OCI-LY3 (cell line): ENCODE data around the gene AKR1B15.
"Not testable (repeated sequence)": the region's sequence is repeated elsewhere in the genome, so short reads cannot be mapped to it uniquely, and the experiment has no call there.

Experiments used
- H2AFZ ChIP-seq: fragments of 200-600, 300-600 bp; shearing (Covaris generic); 2 replicates; pipeline ENCODE4 v1.6.0; 2014; ENCODE audit warnings: antibody characterized with exemption, low read depth, low read length
- H3K27ac ChIP-seq: fragments of 200-600, 300-600 bp; sonication (generic); 2 replicates; pipeline ENCODE4 v1.5.1; 2014; ENCODE audit warnings: mild to moderate bottlenecking, low read length, moderate library complexity, mixed read lengths
- H3K27me3 ChIP-seq: fragments of 200-600, 300-600 bp; sonication (generic); 2 replicates; pipeline ENCODE4 v1.6.1; 2014; ENCODE audit warnings: low read depth, low read length, mixed read lengths
- H3K36me3 ChIP-seq: fragments of 200-600, 300-600 bp; sonication (generic); replicated peaks from 2 replicates; pipeline ENCODE3; 2014; ENCODE audit warnings: low read depth, low read length, mixed read lengths
- H3K4me1 ChIP-seq: fragments of 300-600, 200-600 bp; sonication (generic); 2 replicates; pipeline ENCODE4 v1.6.1; 2014; ENCODE audit warnings: low read length, mixed read lengths
- H3K4me2 ChIP-seq: fragments of 200-600, 300-600 bp; sonication (generic); 2 replicates; pipeline ENCODE4 v1.6.1; 2014; ENCODE audit warnings: low read length, mixed read lengths
- H3K4me3 ChIP-seq: fragments of 300-600, 200-600 bp; sonication (generic); 2 replicates; pipeline ENCODE4 v1.5.1; 2014; ENCODE audit warnings: antibody characterized with exemption, mild to moderate bottlenecking, low read length, moderate library complexity
- H3K79me2 ChIP-seq: fragments of 300-600, 200-600 bp; shearing (Covaris generic); 2 replicates; pipeline ENCODE4 v1.6.1; 2014; ENCODE audit warnings: mild to moderate bottlenecking, low read length, mixed read lengths
- H3K9ac ChIP-seq: fragments of 300-600, 200-600 bp; shearing (Covaris generic); 2 replicates; pipeline ENCODE4 v1.6.0; 2014; ENCODE audit warnings: mild to moderate bottlenecking, low read length, moderate library complexity
- H3K9me3 ChIP-seq: fragments of 200-600, 300-600 bp; shearing (Covaris generic); 2 replicates; pipeline ENCODE4 v1.6.1; 2014; ENCODE audit warnings: low read length, mixed read lengths; ENCODE audit not compliant: insufficient read depth
- H4K20me1 ChIP-seq: fragments of 200-600, 300-600 bp; sonication (generic); 2 replicates; pipeline ENCODE4 v1.6.1; 2016; ENCODE audit warnings: low read length, mixed read lengths; ENCODE audit not compliant: insufficient read depth
- CTCF ChIP-seq: fragments of 200-600, 300-600 bp; sonication (generic); IDR thresholded peaks from 2 replicates; pipeline ENCODE4 v1.5.1; 2014; ENCODE audit warnings: antibody characterized with exemption, low read length, low read depth
- EZH2phosphoT487 ChIP-seq: fragments of 200-600 bp; shearing (Covaris generic); IDR thresholded peaks from 2 replicates; pipeline ENCODE4 v1.6.1; 2018; ENCODE audit warnings: antibody characterized with exemption, mixed run types, low read depth

AKR1B15 gene

GRCh38 chr7:134554417-134554966, 5.6 kb downstream of the AKR1B15 start:
- no peaks in the 10 kb centered on the region for H3K36me3 ChIP-seq
- peak overlapping the region; percentile 44 for H3K4me2 ChIP-seq

GRCh38 chr7:134557391-134557790, 8.5 kb downstream of the AKR1B15 start:
- Histone ChIP-seq H3K27me3 (no peaks in the 10 kb centered on the region), H3K4me1 (peaks cover 13% of the 10 kb centered on the region), H3K9ac (no peak overlapping the region), H4K20me1 (no peaks in the 10 kb centered on the region), H3K36me3 (no peaks in the 10 kb centered on the region), H3K9me3 (no peaks in the 10 kb centered on the region), H3K4me3 (no peak overlapping the region), H3K4me2 (no peak overlapping the region), H3K79me2 (no peaks in the 10 kb centered on the region), H2AFZ (no peak overlapping the region), H3K27ac (no peak overlapping the region)
- TF ChIP-seq EZH2phosphoT487 (no peak), CTCF (no peak)

More at GRCh38 chr7:134554417-134554966, 5.6 kb downstream of the AKR1B15 start:
- 0 out of 2 replicates have a peak overlapping the region, but pooled peaks have one; percentile 23 for H2AFZ ChIP-seq
- no peak overlapping the region for H3K9ac ChIP-seq
- TF ChIP-seq CTCF (no peak), EZH2phosphoT487 (no peak)
- no peaks in the 10 kb centered on the region for H3K79me2 ChIP-seq
- H3K9me3 ChIP-seq = no peaks in the 10 kb centered on the region
- no peak overlapping the region for H3K27ac ChIP-seq
- H3K27me3 ChIP-seq = peaks cover 13% of the 10 kb centered on the region
- peaks cover 25% of the 10 kb centered on the region for H3K4me1 ChIP-seq
- H3K4me3 ChIP-seq = 0 out of 2 replicates have a peak overlapping the region, but pooled peaks have one; percentile 6
- H4K20me1 ChIP-seq = no peaks in the 10 kb centered on the region

GRCh38 chr7:134558370-134558769, 9.5 kb downstream of the AKR1B15 start:
- Histone ChIP-seq H2AFZ (no peak overlapping the region), H3K4me1 (peaks cover 13% of the 10 kb centered on the region), H3K4me3 (no peak overlapping the region), H4K20me1 (no peaks in the 10 kb centered on the region), H3K9me3 (no peaks in the 10 kb centered on the region), H3K27me3 (no peaks in the 10 kb centered on the region), H3K27ac (no peak overlapping the region), H3K4me2 (no peak overlapping the region), H3K9ac (no peak overlapping the region), H3K36me3 (no peaks in the 10 kb centered on the region), H3K79me2 (no peaks in the 10 kb centered on the region)
- TF ChIP-seq CTCF (no peak), EZH2phosphoT487 (no peak)

GRCh38 chr7:134561616-134562015, 12.7 kb downstream of the AKR1B15 start:
- H3K9me3 ChIP-seq, H3K4me1 ChIP-seq, H3K27ac ChIP-seq, H4K20me1 ChIP-seq, H3K27me3 ChIP-seq, H3K36me3 ChIP-seq, H3K4me2 ChIP-seq, H3K79me2 ChIP-seq, H2AFZ ChIP-seq, H3K4me3 ChIP-seq, H3K9ac ChIP-seq: not testable (repeated sequence)

- no peak overlapping the region for H3K9ac ChIP-seq
Observed at GRCh38 chr7:134562136-134562535, 13.2 kb downstream of the AKR1B15 start.

GRCh38 chr7:134563398-134563749, 14.5 kb downstream of the AKR1B15 start:
- not testable (repeated sequence) for H3K4me2 ChIP-seq, H4K20me1 ChIP-seq, H3K9me3 ChIP-seq, H3K4me3 ChIP-seq, H2AFZ ChIP-seq, H3K27ac ChIP-seq, H3K79me2 ChIP-seq, H3K4me1 ChIP-seq, H3K27me3 ChIP-seq, H3K36me3 ChIP-seq, H3K9ac ChIP-seq

More at GRCh38 chr7:134562136-134562535, 13.2 kb downstream of the AKR1B15 start:
- Histone ChIP-seq H3K4me1 (no peaks in the 10 kb centered on the region), H3K79me2 (no peaks in the 10 kb centered on the region), H3K36me3 (no peaks in the 10 kb centered on the region), H4K20me1 (no peaks in the 10 kb centered on the region), H3K4me2 (no peak overlapping the region), H3K4me3 (no peak overlapping the region), H3K27me3 (peaks cover 4% of the 10 kb centered on the region), H3K9me3 (no peaks in the 10 kb centered on the region), H3K27ac (no peak overlapping the region), H2AFZ (no peak overlapping the region)
- no peak for TF ChIP-seq EZH2phosphoT487
- no peak for TF ChIP-seq CTCF
